K562 (cell line): ENCODE results near the gene ATP2A2.

Source experiments
- DIDO1 ChIP-seq: fragments of 450-650 bp; IDR thresholded peaks from 2 replicates; pipeline ENCODE4 v1.6.1; 2016; ENCODE audit warnings: low read depth, missing biosample characterization, missing genetic modification characterization
- E4F1 ChIP-seq: fragments of 250-450 bp; sonication (Bioruptor Pico); IDR thresholded peaks from 2 replicates; pipeline ENCODE4 v1.5.0; 2021; ENCODE audit warnings: mild to moderate bottlenecking, borderline replicate concordance
- POLR2A ChIP-seq: fragments of 450-650 bp; conservative IDR thresholded peaks from 2 replicates; pipeline ENCODE4 v1.6.1; 2016
- RNF2 ChIP-seq: sonication (generic); IDR thresholded peaks from 2 replicates; pipeline ENCODE4 v1.6.1; 2016
- ZBTB33 ChIP-seq: sonication (generic); formaldehyde crosslinking; IDR thresholded peaks from 2 replicates; pipeline ENCODE4 v1.8.1; 2023; ENCODE audit warnings: mild to moderate bottlenecking, missing genetic modification reagents
- ZNF224 ChIP-seq: sonication (generic); formaldehyde crosslinking; IDR thresholded peaks from 2 replicates; pipeline ENCODE4 v1.8.0; 2022; ENCODE audit warnings: mild to moderate bottlenecking, missing genetic modification reagents
- ZNF384 ChIP-seq: IDR thresholded peaks from 2 replicates; pipeline ENCODE4 v1.6.1; 2012; ENCODE audit warnings: low read depth, low read length, improper control_type of control experiment
- ZNF780A ChIP-seq: fragments of 250-450 bp; sonication (Bioruptor Pico); IDR thresholded peaks from 2 replicates; pipeline ENCODE4 v1.5.0; 2021; ENCODE audit warnings: mild to moderate bottlenecking
- TF ChIP-seq, protein P1 (sequence below): sonication (generic); formaldehyde crosslinking; IDR thresholded peaks from 2 replicates; pipeline ENCODE4 v1.8.1; 2022; ENCODE audit warnings: missing genetic modification reagents
- TF ChIP-seq, protein P2 (sequence below), 2 experiments: fragments of 150-350 bp in 1 of 2; IDR thresholded peaks; 2 replicates each; pipeline ENCODE4 v1.6.1; 2012 to 2016; ENCODE audit warnings: low read depth in 2 of 2, low read length in 2 of 2, mild to moderate bottlenecking in 1 of 2, moderate library complexity in 1 of 2
- TF ChIP-seq, protein P3 (sequence below), 2 experiments: fragments of 200-800 bp in 1 of 2; sonication (Bioruptor generic) in 1 of 2; sonication (generic) in 1 of 2; formaldehyde crosslinking in 1 of 2; IDR thresholded peaks in 1 of 2; conservative IDR thresholded peaks in 1 of 2; 2 replicates each; pipeline versions ENCODE4 v1.5.0 to v1.6.1; 2016 to 2020; ENCODE audit warnings: missing compliant biosample characterization in 1 of 2, missing genetic modification characterization in 1 of 2, missing genetic modification reagents in 1 of 2
- TF ChIP-seq, protein P4 (sequence below), 3 experiments: IDR thresholded peaks in 2 of 3; conservative IDR thresholded peaks in 1 of 3; 2 replicates each; pipeline ENCODE4 v1.5.1; 2011 to 2012; ENCODE audit warnings: low read length in 3 of 3, mild to moderate bottlenecking in 3 of 3, control low read depth in 2 of 3, improper control_type of control experiment in 1 of 3, inconsistent platforms in 1 of 3, low read depth in 1 of 3, mixed read lengths in 1 of 3, moderate library complexity in 1 of 3; ENCODE audit not compliant: insufficient read depth in 2 of 3
- TF ChIP-seq, protein P5 (sequence below): sonication (generic); formaldehyde crosslinking; IDR thresholded peaks from 2 replicates; pipeline ENCODE4 v1.8.1; 2023; ENCODE audit warnings: mild to moderate bottlenecking, missing genetic modification reagents, moderate library complexity

DNA sequence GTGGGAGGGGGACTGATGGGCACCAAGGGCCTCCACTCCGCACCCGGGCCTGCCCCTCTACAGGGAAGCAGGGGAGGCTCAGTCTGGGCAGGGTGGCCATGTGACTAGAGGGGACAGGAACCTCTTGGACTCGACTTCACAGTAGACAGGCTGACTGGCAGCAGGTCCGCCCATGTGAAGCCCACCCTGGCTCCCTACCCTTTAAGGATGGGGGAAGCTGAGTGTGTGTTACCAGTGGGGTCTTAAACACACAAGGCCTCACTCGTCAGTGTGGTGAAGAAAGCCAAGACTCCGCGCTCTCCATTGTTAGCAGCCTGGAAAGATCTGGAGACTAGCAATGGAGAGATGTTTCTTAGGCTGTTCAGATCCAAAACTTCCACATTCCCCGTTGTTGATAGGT lies 70.1 kb downstream of the ATP2A2 start:
- TF ChIP-seq, protein P1, sequence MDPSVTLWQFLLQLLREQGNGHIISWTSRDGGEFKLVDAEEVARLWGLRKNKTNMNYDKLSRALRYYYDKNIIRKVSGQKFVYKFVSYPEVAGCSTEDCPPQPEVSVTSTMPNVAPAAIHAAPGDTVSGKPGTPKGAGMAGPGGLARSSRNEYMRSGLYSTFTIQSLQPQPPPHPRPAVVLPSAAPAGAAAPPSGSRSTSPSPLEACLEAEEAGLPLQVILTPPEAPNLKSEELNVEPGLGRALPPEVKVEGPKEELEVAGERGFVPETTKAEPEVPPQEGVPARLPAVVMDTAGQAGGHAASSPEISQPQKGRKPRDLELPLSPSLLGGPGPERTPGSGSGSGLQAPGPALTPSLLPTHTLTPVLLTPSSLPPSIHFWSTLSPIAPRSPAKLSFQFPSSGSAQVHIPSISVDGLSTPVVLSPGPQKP (CRISPR knock-in tag): no peak
- TF ChIP-seq E4F1 (CRISPR knock-in tag) (no peak), ZBTB33 (CRISPR knock-in tag) (no peak), DIDO1 (tag) (no peak), ZNF384 (no peak), POLR2A (no peak), RNF2 (no peak), ZNF780A (CRISPR knock-in tag) (no peak), ZNF224 (no peak)
- TF ChIP-seq, protein P2, sequence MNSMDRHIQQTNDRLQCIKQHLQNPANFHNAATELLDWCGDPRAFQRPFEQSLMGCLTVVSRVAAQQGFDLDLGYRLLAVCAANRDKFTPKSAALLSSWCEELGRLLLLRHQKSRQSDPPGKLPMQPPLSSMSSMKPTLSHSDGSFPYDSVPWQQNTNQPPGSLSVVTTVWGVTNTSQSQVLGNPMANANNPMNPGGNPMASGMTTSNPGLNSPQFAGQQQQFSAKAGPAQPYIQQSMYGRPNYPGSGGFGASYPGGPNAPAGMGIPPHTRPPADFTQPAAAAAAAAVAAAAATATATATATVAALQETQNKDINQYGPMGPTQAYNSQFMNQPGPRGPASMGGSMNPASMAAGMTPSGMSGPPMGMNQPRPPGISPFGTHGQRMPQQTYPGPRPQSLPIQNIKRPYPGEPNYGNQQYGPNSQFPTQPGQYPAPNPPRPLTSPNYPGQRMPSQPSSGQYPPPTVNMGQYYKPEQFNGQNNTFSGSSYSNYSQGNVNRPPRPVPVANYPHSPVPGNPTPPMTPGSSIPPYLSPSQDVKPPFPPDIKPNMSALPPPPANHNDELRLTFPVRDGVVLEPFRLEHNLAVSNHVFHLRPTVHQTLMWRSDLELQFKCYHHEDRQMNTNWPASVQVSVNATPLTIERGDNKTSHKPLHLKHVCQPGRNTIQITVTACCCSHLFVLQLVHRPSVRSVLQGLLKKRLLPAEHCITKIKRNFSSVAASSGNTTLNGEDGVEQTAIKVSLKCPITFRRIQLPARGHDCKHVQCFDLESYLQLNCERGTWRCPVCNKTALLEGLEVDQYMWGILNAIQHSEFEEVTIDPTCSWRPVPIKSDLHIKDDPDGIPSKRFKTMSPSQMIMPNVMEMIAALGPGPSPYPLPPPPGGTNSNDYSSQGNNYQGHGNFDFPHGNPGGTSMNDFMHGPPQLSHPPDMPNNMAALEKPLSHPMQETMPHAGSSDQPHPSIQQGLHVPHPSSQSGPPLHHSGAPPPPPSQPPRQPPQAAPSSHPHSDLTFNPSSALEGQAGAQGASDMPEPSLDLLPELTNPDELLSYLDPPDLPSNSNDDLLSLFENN (IDR thresholded peaks at IDR 0.05; ENCODE audit: low read depth in 2 of 2, low read length in 2 of 2): no peak
- TF ChIP-seq, protein P3, sequence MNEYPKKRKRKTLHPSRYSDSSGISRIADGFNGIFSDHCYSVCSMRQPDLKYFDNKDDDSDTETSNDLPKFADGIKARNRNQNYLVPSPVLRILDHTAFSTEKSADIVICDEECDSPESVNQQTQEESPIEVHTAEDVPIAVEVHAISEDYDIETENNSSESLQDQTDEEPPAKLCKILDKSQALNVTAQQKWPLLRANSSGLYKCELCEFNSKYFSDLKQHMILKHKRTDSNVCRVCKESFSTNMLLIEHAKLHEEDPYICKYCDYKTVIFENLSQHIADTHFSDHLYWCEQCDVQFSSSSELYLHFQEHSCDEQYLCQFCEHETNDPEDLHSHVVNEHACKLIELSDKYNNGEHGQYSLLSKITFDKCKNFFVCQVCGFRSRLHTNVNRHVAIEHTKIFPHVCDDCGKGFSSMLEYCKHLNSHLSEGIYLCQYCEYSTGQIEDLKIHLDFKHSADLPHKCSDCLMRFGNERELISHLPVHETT (CRISPR knock-in tag; conservative IDR thresholded peaks at IDR 0.05 in 1 of 2, IDR thresholded peaks at IDR 0.05 in 1 of 2): no peak
- TF ChIP-seq, protein P4, sequence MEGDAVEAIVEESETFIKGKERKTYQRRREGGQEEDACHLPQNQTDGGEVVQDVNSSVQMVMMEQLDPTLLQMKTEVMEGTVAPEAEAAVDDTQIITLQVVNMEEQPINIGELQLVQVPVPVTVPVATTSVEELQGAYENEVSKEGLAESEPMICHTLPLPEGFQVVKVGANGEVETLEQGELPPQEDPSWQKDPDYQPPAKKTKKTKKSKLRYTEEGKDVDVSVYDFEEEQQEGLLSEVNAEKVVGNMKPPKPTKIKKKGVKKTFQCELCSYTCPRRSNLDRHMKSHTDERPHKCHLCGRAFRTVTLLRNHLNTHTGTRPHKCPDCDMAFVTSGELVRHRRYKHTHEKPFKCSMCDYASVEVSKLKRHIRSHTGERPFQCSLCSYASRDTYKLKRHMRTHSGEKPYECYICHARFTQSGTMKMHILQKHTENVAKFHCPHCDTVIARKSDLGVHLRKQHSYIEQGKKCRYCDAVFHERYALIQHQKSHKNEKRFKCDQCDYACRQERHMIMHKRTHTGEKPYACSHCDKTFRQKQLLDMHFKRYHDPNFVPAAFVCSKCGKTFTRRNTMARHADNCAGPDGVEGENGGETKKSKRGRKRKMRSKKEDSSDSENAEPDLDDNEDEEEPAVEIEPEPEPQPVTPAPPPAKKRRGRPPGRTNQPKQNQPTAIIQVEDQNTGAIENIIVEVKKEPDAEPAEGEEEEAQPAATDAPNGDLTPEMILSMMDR (IDR thresholded peaks at IDR 0.05 in 2 of 3, conservative IDR thresholded peaks at IDR 0.05 in 1 of 3; ENCODE audit: insufficient read depth in 2 of 3, low read depth in 1 of 3, low read length in 3 of 3): no peak
- TF ChIP-seq, protein P5, sequence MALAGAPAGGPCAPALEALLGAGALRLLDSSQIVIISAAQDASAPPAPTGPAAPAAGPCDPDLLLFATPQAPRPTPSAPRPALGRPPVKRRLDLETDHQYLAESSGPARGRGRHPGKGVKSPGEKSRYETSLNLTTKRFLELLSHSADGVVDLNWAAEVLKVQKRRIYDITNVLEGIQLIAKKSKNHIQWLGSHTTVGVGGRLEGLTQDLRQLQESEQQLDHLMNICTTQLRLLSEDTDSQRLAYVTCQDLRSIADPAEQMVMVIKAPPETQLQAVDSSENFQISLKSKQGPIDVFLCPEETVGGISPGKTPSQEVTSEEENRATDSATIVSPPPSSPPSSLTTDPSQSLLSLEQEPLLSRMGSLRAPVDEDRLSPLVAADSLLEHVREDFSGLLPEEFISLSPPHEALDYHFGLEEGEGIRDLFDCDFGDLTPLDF: no peak
